ENCODE data around the gene FLT4.

DNA sequence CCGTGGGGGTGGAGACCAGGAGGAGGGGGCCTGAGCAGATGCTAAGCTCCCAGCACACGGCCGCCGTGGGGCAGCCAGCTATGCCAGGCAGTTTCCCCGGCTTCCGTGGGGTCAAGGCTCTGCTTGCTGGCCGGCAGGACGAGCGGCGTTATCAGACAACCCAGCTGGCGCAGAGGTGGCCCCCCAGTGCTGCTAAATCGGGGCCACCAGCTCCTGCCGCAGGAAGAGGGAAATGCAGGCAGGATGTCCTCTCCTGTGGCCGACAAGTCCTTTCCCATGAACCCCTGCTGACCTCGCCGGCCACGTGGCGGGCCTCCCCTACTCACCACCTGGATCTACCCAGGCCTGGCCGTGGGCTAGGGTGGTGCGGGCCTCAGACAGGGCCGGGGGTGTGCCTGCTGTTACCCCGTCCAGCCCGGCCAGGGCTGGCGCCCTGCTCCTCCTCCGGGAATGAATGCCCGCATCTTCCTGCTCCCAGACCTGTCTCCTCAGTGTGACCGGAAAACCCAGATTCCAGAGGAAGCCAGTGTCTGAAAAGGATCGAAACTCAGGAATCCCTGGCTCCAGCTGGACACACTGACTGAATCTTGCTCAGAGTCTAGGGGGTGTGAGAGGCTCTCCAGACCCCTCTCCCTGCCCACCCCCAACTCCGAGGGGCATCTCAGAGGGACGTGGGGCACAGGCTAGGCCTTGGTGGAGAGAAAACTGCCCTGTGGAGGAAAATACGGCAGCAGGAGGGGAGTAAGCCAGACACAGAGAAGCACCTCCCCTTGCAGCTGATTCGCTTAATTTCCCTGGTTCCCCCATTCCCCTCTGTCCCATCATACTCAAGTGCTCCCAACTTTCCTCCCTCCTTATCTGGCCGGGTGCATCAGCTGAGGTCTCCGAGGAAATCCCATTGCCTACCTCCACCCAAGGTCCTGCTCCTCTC is 3.9 kb downstream of the FLT4 start:
- TF ChIP-seq, protein P1, sequence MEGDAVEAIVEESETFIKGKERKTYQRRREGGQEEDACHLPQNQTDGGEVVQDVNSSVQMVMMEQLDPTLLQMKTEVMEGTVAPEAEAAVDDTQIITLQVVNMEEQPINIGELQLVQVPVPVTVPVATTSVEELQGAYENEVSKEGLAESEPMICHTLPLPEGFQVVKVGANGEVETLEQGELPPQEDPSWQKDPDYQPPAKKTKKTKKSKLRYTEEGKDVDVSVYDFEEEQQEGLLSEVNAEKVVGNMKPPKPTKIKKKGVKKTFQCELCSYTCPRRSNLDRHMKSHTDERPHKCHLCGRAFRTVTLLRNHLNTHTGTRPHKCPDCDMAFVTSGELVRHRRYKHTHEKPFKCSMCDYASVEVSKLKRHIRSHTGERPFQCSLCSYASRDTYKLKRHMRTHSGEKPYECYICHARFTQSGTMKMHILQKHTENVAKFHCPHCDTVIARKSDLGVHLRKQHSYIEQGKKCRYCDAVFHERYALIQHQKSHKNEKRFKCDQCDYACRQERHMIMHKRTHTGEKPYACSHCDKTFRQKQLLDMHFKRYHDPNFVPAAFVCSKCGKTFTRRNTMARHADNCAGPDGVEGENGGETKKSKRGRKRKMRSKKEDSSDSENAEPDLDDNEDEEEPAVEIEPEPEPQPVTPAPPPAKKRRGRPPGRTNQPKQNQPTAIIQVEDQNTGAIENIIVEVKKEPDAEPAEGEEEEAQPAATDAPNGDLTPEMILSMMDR (conservative IDR thresholded peaks at IDR 0.05; ENCODE audit: low read depth, low read length): no peak
- no peak for TF ChIP-seq EZH2phosphoT487 (IDR thresholded peaks at IDR 0.05; ENCODE audit: borderline replicate concordance, low read length)

Measured in PC-3 (cell line).